Measurements from ENCODE around the gene TM4SF1. TPM values are rescaled to one million over a fixed set of nuclear protein-coding genes. Genes with fewer than 3 reads are reported as not detected.

Gene TM4SF1
- 9.6 TPM for total RNA-seq

- DNase-seq (ENCODE audit: low spot score): no peak
- ATAC-seq: peak; percentile 71
These were observed at the start of gene TM4SF1 for GRCh38 chr3:149377408-149378364. TSS of gene TM4SF1 (minus strand) at chr3:149377649. CDS start at chr3:149377547, 102 bp downstream.

- ATAC-seq: no peak
- DNase-seq (ENCODE audit: low spot score): no peak
These were observed 48.9 kb upstream of the TM4SF1 start for GRCh38 chr3:149426325-149426724.

GRCh38 chr3:149424918-149425317, 47.5 kb upstream of the TM4SF1 start:
- DNase-seq (ENCODE audit: low spot score) (no peak), ATAC-seq (peak; percentile 62)

- no peak for ATAC-seq
- no peak for DNase-seq (ENCODE audit: low spot score)
These were observed 44.3 kb upstream of the TM4SF1 start for GRCh38 chr3:149421764-149422163.

GRCh38 chr3:149419816-149420215, 42.4 kb upstream of the TM4SF1 start:
- DNase-seq (ENCODE audit: low spot score) (no peak), ATAC-seq (no peak)

GRCh38 chr3:149417727-149418126, 40.3 kb upstream of the TM4SF1 start:
- peak; percentile 63 for ATAC-seq
- no peak for DNase-seq (ENCODE audit: low spot score)

GRCh38 chr3:149417174-149417573, 39.7 kb upstream of the TM4SF1 start:
- DNase-seq (ENCODE audit: low spot score) (no peak), ATAC-seq (peak; percentile 59)

- ATAC-seq: no peak
- DNase-seq (ENCODE audit: low spot score): no peak
These were observed 38.0 kb upstream of the TM4SF1 start for GRCh38 chr3:149415484-149415883.

- DNase-seq (ENCODE audit: low spot score): no peak
- peak; percentile 49 for ATAC-seq
These were observed 37.2 kb upstream of the TM4SF1 start for GRCh38 chr3:149414557-149415231.

- DNase-seq (ENCODE audit: low spot score) (no peak), ATAC-seq (no peak)
These were observed 34.1 kb upstream of the TM4SF1 start for GRCh38 chr3:149411583-149411982.

GRCh38 chr3:149409351-149409750, 31.9 kb upstream of the TM4SF1 start:
- DNase-seq (ENCODE audit: low spot score) (no peak), ATAC-seq (no peak)

GRCh38 chr3:149407898-149408297, 30.4 kb upstream of the TM4SF1 start:
- DNase-seq (ENCODE audit: low spot score): no peak
- ATAC-seq: no peak

- DNase-seq (ENCODE audit: low spot score) (no peak), ATAC-seq (no peak)
These were observed 28.8 kb upstream of the TM4SF1 start for GRCh38 chr3:149406244-149406752.

- DNase-seq (ENCODE audit: low spot score) (no peak), ATAC-seq (no peak)
These were observed 26.0 kb upstream of the TM4SF1 start for GRCh38 chr3:149403443-149403842.

- ATAC-seq: no peak
- DNase-seq (ENCODE audit: low spot score): no peak
These were observed 25.0 kb upstream of the TM4SF1 start for GRCh38 chr3:149402481-149402880.

- DNase-seq (ENCODE audit: low spot score) (no peak), ATAC-seq (peak; percentile 52)
These were observed 24.5 kb upstream of the TM4SF1 start for GRCh38 chr3:149401926-149402310.

GRCh38 chr3:149401212-149401925, 23.9 kb upstream of the TM4SF1 start:
- DNase-seq (ENCODE audit: low spot score): no peak
- peak; percentile 91 for ATAC-seq

GRCh38 chr3:149400645-149401044, 23.2 kb upstream of the TM4SF1 start:
- ATAC-seq: no peak

GRCh38 chr3:149398296-149398695, 20.8 kb upstream of the TM4SF1 start:
- ATAC-seq (no peak), DNase-seq (ENCODE audit: low spot score) (no peak)

More at GRCh38 chr3:149400645-149401044, 23.2 kb upstream of the TM4SF1 start:
- no peak for DNase-seq (ENCODE audit: low spot score)

GRCh38 chr3:149397528-149397927, 20.1 kb upstream of the TM4SF1 start:
- no peak for DNase-seq (ENCODE audit: low spot score)
- no peak for ATAC-seq

- ATAC-seq (peak; percentile 53), DNase-seq (ENCODE audit: low spot score) (no peak)
These were observed 19.0 kb upstream of the TM4SF1 start for GRCh38 chr3:149396476-149396875.
